Astrocyte (in vitro differentiated cells and primary cell): Measurements from ENCODE around the gene DHRS13. TPM values are rescaled to one million over a fixed set of nuclear protein-coding genes. Genes with fewer than 3 reads are reported as not detected.

ENCODE experiments used
- DNase-seq: peaks from one replicate; pipeline ENCODE4 v3.0.0-alpha.2; 2010; ENCODE audit warnings: low read depth
- FAIRE-seq: peaks from 2 replicates; lab custom pipeline; 2011; peaks lifted over from hg19 to GRCh38; lab: Jason Lieb, UNC
- H2AFZ ChIP-seq: 2 replicates; pipeline ENCODE4 v1.6.0; 2012; ENCODE audit warnings: low read depth, low read length, inconsistent platforms
- H3K27ac ChIP-seq: 2 replicates; pipeline ENCODE4 v1.5.1; 2011; ENCODE audit warnings: low read depth, low read length, inconsistent platforms
- H3K27me3 ChIP-seq: 2 replicates; pipeline ENCODE4 v1.6.0; 2011; ENCODE audit warnings: low read length, inconsistent platforms; ENCODE audit not compliant: insufficient read depth
- H3K36me3 ChIP-seq: 2 replicates; pipeline ENCODE4 v1.5.1; 2011; ENCODE audit warnings: low read length, inconsistent platforms; ENCODE audit not compliant: insufficient read depth
- H3K4me1 ChIP-seq: 2 replicates; pipeline ENCODE4 v1.5.1; 2011; ENCODE audit warnings: low read length, inconsistent platforms; ENCODE audit not compliant: insufficient read depth
- H3K4me2 ChIP-seq: 2 replicates; pipeline ENCODE4 v1.6.0; 2012; ENCODE audit warnings: low read length, inconsistent platforms
- H3K4me3 ChIP-seq: 2 replicates; pipeline ENCODE4 v1.5.1; 2011; ENCODE audit warnings: low read depth, mild to moderate bottlenecking, low read length, inconsistent platforms; ENCODE audit not compliant: insufficient read depth
- H3K79me2 ChIP-seq: 2 replicates; pipeline ENCODE4 v1.6.0; 2012; ENCODE audit warnings: mild to moderate bottlenecking, low read length, inconsistent platforms; ENCODE audit not compliant: insufficient read depth
- H3K9ac ChIP-seq: 2 replicates; pipeline ENCODE4 v1.6.0; 2012; ENCODE audit warnings: mild to moderate bottlenecking, low read length, inconsistent platforms
- H3K9me3 ChIP-seq: 2 replicates; pipeline ENCODE4 v1.5.1; 2012; ENCODE audit warnings: low read depth, mild to moderate bottlenecking, low read length, inconsistent platforms; ENCODE audit not compliant: insufficient read depth
- H4K20me1 ChIP-seq: 2 replicates; pipeline ENCODE4 v1.6.0; 2012; ENCODE audit warnings: low read length, inconsistent platforms; ENCODE audit not compliant: insufficient read depth
- H3K27ac Mint-ChIP-seq: one replicate; pipeline ENCODE4 v1.8.0; 2021; ENCODE audit warnings: mild to moderate bottlenecking, mixed read lengths; ENCODE audit not compliant: unreplicated experiment
- H3K27me3 Mint-ChIP-seq: one replicate; pipeline ENCODE4 v1.8.0; 2021; ENCODE audit warnings: low read depth, mixed read lengths; ENCODE audit not compliant: unreplicated experiment
- H3K36me3 Mint-ChIP-seq: one replicate; pipeline ENCODE4 v1.8.0; 2021; ENCODE audit warnings: low read depth, mixed read lengths; ENCODE audit not compliant: unreplicated experiment
- H3K4me1 Mint-ChIP-seq: one replicate; pipeline ENCODE4 v1.8.0; 2021; ENCODE audit warnings: low read depth, mixed read lengths; ENCODE audit not compliant: unreplicated experiment
- H3K4me3 Mint-ChIP-seq: one replicate; pipeline ENCODE4 v1.8.0; 2021; ENCODE audit warnings: mild to moderate bottlenecking, moderate library complexity, mixed read lengths; ENCODE audit not compliant: unreplicated experiment
- H3K9me3 Mint-ChIP-seq: one replicate; pipeline ENCODE4 v1.8.0; 2021; ENCODE audit warnings: mild to moderate bottlenecking, mixed read lengths; ENCODE audit not compliant: unreplicated experiment
- EZH2 ChIP-seq: IDR thresholded peaks from 2 replicates; pipeline ENCODE4 v1.6.1; 2012; ENCODE audit warnings: mild to moderate bottlenecking, low read length, inconsistent platforms; ENCODE audit not compliant: insufficient read depth
- total RNA-seq: library from RNA; stranded (reverse); gene quantifications from 2 replicates; pipeline ENCODE4 v1.2.1, GENCODE V29; 2021
- TF ChIP-seq, protein P1 (sequence below): IDR thresholded peaks from 2 replicates; pipeline ENCODE4 v1.5.1; 2011; ENCODE audit warnings: low read depth, mild to moderate bottlenecking, inconsistent platforms, low read length, moderate library complexity; ENCODE audit not compliant: insufficient read depth

DHRS13 gene
- total RNA-seq, 1 donor from 2014 or later: 4.3 TPM

DNA sequence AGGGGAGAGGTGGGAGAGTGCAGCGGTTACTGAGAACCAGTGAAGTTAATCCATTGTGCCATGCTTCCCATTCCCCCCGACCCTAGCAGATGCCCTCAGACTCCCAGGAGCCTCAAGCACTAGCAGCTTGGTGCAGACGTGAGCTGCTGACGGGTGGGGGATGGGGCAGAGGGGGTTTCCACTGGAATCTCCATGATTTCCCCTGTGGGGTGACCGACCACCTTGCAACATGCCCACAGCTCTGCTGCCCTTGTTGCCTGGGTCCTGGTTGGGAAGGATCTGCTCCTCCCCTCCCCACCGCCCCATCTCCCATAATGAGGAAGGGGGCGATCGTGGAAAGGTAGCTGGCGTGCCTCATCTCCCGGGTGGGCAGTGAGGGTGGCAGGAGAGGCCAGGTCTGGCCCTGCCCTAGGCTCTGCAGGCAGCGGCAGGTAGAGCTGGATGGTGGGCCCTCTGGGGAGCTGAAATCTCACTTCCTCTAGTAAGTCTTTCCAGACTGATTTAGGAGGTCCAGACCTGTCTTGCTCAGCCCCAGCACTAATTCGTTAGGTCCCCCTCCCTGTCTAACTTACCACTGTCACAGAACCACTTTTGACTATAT lies 14.9 kb downstream of the DHRS13 start:
- FAIRE-seq: no peak
- no peak overlapping the region for H3K4me3 ChIP-seq
- H3K4me2 ChIP-seq: no peak overlapping the region
- H3K4me1 ChIP-seq: no peaks in the 10 kb centered on the region
- no peaks in the 10 kb centered on the region for H3K9me3 ChIP-seq
- no peak overlapping the region for H3K4me3 Mint-ChIP-seq
- no peak overlapping the region for H3K27ac ChIP-seq
- TF ChIP-seq EZH2: no peak
- TF ChIP-seq, protein P1, sequence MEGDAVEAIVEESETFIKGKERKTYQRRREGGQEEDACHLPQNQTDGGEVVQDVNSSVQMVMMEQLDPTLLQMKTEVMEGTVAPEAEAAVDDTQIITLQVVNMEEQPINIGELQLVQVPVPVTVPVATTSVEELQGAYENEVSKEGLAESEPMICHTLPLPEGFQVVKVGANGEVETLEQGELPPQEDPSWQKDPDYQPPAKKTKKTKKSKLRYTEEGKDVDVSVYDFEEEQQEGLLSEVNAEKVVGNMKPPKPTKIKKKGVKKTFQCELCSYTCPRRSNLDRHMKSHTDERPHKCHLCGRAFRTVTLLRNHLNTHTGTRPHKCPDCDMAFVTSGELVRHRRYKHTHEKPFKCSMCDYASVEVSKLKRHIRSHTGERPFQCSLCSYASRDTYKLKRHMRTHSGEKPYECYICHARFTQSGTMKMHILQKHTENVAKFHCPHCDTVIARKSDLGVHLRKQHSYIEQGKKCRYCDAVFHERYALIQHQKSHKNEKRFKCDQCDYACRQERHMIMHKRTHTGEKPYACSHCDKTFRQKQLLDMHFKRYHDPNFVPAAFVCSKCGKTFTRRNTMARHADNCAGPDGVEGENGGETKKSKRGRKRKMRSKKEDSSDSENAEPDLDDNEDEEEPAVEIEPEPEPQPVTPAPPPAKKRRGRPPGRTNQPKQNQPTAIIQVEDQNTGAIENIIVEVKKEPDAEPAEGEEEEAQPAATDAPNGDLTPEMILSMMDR: no peak
- no peaks in the 10 kb centered on the region for H3K27me3 ChIP-seq
- H3K4me1 Mint-ChIP-seq: no peaks in the 10 kb centered on the region
- no peaks in the 10 kb centered on the region for H3K36me3 ChIP-seq
- H3K79me2 ChIP-seq: peaks cover 2% of the 10 kb centered on the region
- no peak overlapping the region for H3K27ac Mint-ChIP-seq
- peaks cover 5% of the 10 kb centered on the region for H3K36me3 Mint-ChIP-seq
- H4K20me1 ChIP-seq: peaks cover 18% of the 10 kb centered on the region
- H3K9me3 Mint-ChIP-seq: no peaks in the 10 kb centered on the region
- H3K27me3 Mint-ChIP-seq: no peaks in the 10 kb centered on the region
- no peak for DNase-seq
- H3K9ac ChIP-seq: no peak overlapping the region
- no peak overlapping the region for H2AFZ ChIP-seq

DNA sequence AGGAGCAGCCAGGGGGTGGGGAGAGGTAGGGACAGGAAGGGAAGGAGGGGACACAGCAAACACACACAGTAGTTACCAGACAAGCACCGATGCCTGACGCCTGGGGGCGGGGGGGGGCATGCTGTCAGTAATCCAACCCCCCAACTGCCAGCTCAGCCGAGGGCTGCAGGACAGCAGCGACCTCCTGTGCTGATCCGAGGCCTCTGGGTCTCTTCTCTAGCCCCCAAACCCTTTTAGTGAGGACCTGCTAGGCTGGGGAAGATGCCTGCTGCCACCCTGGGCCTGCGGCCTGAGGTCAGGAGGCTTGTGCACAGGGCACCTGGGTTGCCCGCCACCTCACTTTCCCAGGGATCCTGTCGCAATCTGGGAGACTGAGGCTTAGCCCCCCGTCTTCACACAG lies 16.9 kb downstream of the DHRS13 start:
- Histone ChIP-seq H4K20me1 (peaks cover 10% of the 10 kb centered on the region), H3K27me3 (no peaks in the 10 kb centered on the region), H3K27ac (no peak overlapping the region), H3K4me2 (no peak overlapping the region), H3K79me2 (peaks cover 2% of the 10 kb centered on the region), H3K9me3 (no peaks in the 10 kb centered on the region), H2AFZ (no peak overlapping the region), H3K9ac (no peak overlapping the region), H3K4me1 (no peaks in the 10 kb centered on the region), H3K4me3 (no peak overlapping the region), H3K36me3 (no peaks in the 10 kb centered on the region)
- TF ChIP-seq, protein P1: no peak
- no peak for TF ChIP-seq EZH2
- Mint-ChIP-seq H3K4me3 (no peak overlapping the region), H3K27ac (no peak overlapping the region), H3K9me3 (no peaks in the 10 kb centered on the region), H3K4me1 (no peaks in the 10 kb centered on the region), H3K27me3 (no peaks in the 10 kb centered on the region), H3K36me3 (peaks cover 13% of the 10 kb centered on the region)
- no peak for DNase-seq
- FAIRE-seq: no peak

DNA sequence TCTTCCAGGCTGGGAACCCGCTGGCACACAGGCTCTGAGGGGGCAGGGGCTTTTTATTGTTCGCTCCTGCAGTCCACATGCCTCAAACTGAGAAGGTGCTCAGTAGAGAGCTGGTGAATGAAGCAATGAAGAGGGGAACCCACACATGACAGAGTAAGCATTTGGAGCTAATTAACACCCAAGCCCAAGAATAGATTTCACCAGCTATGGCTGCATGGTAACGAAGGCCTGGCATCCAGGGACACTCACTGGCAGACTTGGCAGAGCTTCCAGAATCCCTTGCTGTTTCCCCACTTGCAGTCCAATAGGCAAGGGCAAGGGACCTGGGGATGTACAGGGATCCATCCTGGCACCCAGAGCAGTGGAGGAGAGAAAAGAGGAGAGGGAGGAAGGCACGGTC lies 17.5 kb downstream of the DHRS13 start:
- Histone ChIP-seq H4K20me1 (peaks cover 8% of the 10 kb centered on the region), H3K9ac (no peak overlapping the region), H3K4me2 (no peak overlapping the region), H3K4me1 (no peaks in the 10 kb centered on the region), H3K9me3 (no peaks in the 10 kb centered on the region), H2AFZ (no peak overlapping the region), H3K36me3 (no peaks in the 10 kb centered on the region), H3K27me3 (no peaks in the 10 kb centered on the region), H3K79me2 (peaks cover 2% of the 10 kb centered on the region), H3K4me3 (no peak overlapping the region), H3K27ac (no peak overlapping the region)
- no peaks in the 10 kb centered on the region for H3K9me3 Mint-ChIP-seq
- no peak for TF ChIP-seq EZH2
- TF ChIP-seq, protein P1: no peak
- DNase-seq (no peak), FAIRE-seq (no peak)
- H3K4me1 Mint-ChIP-seq: no peaks in the 10 kb centered on the region
- no peak overlapping the region for H3K27ac Mint-ChIP-seq
- H3K27me3 Mint-ChIP-seq: no peaks in the 10 kb centered on the region
- no peak overlapping the region for H3K4me3 Mint-ChIP-seq
- peaks cover 17% of the 10 kb centered on the region for H3K36me3 Mint-ChIP-seq
